Pulmonary artery endothelial cell (primary cell): ENCODE data around the gene DMRTA1. TPM values are rescaled to one million over a fixed set of nuclear protein-coding genes. Genes with fewer than 3 reads are reported as not detected.
"Not testable (repeated sequence)": the region's sequence is repeated elsewhere in the genome, so short reads cannot be mapped to it uniquely, and the experiment has no call there.

Experiments used
- DNase-seq: peaks from one replicate; pipeline ENCODE4 v3.0.0-alpha.2; 2011; ENCODE audit warnings: low read depth, low spot score
- total RNA-seq: library from RNA; depleted of rRNA; stranded (reverse); fragments of >200 nt; gene quantifications from 2 replicates; pipeline ENCODE4 v1.2.3, GENCODE V29; 2014

Gene DMRTA1
- total RNA-seq, 1 donor from 2014 or later, result 0.20 TPM

DNA sequence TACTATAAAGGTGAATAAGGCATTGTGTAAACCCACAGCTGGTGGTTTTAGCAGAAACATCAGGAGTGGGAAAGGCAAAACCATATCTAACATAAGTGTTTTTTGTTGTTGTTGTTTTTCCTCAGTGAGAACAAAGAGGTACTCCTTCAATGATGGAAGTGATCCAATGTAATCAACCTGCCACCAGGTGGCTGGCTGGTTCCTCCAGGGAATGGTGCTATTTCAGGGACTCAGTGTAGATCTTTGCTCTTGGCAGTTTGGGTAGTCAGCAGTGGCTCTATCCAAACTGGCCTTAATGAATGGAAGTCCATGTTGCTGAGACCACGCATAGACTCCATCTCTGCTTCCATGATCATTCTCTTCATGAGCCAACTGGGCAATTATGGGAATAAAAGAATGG is 10.8 kb downstream of the DMRTA1 start:
- DNase-seq, result no peak

DNA sequence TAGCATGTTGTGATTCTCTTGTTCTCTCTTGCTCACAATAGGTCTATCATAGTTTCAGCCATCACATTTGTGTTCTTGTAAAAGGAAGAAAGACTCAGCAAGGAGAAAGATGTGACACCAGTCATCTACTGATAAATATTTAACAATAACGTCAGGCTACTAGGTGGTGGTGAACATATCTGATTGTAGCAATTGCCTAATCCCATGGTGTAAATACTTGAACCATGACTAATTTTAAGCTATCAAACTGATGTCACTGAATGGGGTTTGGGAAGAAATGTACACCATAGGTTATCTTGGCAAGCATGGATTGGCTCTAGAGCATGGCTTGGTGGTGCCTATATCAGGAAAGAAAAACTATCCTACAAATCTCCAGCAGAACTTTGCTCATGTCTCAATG is 16.6 kb downstream of the DMRTA1 start:
- no peak for DNase-seq

DNA sequence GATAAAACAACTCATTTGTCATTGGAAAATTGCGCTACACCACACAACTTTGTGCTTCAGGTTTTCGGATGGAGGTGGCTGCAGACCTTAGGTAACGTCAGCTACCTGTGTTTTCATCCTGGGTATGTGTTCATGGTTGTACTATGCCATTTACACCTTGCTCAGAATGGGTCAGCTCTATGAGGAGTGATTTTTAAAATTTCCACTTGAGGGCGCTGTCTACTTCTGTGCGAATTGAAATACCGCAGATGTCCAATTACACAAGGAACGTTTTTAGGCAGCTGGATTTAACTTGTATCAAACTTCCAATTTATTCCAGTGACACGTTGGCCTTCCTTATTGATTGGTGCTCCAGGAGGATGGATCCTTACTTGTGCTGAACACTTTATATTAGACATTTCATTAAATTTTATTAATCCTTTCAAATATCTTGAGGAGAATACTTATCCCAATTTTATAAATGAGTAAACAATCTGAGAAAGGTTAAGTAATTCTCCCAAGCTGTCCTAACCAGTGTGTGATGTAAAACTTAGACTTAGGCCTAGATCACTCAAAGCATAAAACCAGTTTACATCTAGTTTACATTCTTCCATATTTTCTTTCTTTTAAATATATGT is 23.4 kb downstream of the DMRTA1 start:
- DNase-seq, result no peak

DNA sequence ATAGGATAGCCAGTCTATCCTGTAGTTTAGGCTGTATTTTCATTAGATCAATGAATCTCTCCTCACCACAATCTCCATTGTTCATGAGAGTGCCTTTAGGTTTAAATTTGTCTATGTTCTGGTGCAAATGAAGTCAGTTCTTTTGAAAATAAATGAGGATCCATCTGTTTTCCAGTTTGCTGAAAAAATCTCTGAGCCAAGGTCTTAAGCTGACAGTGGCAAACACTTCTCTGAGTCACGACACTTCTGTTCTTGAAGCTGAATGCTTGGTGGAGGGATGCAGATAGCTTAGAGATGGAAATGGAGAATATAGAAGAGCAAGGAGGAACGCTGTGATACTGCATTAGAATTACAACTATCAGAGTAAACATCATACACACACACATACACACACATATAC is 34.9 kb downstream of the DMRTA1 start:
- no peak for DNase-seq

DNA sequence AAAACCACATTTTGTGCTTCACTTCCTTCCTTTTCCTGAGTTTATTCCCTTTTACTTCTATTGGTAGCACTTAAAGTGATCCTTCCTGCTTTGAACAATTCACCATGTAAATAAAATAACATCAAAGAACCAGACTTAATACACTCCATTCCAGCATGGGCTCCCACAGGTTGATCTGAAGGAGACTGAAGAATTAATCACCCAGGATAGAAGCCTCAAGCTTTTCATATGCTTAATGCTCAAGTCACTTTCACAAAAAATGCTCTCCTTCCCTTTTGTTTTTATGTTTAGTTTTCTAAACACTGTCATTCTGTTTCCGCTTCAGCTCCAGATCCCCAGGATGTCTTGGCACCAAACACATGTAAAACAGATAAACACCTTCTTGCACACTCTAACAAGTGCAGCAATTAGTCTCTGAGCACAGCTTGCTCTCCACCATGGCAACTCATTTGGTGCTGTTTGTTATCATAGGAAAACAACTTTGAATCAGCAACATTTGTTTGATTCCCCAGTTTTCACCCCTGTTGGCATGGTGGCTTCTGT is 37.0 kb downstream of the DMRTA1 start:
- DNase-seq, result no peak

DNA sequence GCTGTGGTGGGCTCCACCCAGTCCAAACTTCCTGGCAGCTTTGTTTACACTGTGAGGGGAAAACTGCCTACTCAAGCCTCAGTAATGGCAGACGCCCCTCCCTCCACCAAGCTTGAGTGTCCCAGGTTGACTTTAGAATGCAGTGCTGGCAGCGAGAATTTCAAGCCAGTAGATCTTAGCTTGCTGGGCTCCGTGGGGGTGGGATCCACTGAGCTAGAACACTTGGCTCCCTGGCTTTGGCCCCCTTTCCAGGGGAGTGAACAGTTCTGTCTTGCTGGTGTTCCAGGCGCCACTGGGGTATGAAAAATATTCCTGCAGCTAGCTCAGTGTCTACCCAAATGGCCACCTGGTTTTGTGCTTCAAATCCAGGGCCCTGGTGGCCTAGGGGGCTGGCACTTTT is 49.6 kb downstream of the DMRTA1 start:
- DNase-seq, result not testable (repeated sequence)
